T-helper 1 cell (primary cell): Measurements from ENCODE around the gene KIF16B.

Source experiments
- DNase-seq, 5 donors: peaks; one replicate each; pipeline ENCODE4 v3.0.0-alpha.2; 2012 to 2020

The KIF16B gene

DNA sequence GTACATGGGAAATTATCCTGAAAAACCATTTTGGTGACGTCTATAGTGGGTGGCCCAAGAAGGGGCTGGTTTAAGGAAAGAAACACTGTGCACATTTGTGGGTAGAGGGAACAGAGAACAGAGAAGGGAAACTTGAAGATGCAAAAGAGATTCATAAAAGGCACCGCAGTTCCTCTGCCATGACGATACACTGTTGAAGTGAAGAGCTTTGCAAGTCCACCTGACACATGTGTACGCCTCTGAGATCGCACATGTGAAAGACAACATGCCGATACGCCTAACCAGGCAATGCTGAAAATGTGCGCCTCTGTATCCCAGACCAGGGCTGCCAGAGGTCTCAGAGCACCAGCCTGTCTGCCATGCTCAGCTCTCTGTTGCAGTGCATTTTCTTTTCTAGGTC lies 180.9 kb downstream of the KIF16B start:
- DNase-seq, result no peak

GRCh38 chr20:16390991-16391390 lies 182.3 kb downstream of the KIF16B start:
- DNase-seq, result no peak

DNA sequence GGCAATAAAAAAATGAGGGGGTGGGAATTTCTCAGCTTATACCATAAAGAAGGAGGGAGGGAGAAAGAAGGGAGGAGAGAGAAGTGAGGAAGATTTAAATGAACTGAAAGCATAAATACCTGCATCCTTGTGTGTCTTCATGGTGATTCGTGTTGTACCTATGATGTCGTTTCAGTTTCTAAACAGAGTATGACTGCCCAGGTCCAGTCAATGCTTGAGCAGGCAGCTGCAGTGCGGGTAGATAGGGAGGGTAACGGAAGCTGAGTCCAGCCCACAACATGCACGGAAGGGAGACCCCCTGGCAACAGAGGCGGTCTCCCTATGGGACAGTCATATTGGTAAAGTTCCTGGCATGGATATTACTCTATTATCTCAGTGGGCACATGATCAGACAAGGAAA lies 184.5 kb downstream of the KIF16B start:
- no peak for DNase-seq

DNA sequence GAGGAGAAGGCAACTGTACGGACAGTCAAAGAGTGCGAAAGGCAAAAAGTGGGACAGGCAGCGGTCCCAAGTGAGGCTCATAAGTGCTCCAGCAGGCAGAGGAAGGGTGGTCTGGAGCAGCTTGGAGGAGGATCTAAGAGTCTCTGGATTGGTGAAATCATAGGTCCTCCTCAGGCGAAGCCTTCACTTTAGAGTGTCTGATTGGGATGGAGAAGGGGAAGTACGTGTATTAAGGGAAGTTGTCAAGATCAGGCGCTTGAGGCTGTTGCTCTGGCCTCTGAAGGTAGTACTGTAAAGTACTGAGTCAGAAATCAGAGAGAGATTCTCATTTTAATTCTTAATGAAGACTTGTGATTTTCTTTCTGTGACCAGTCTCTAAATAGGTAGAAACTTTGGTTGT lies 185.6 kb downstream of the KIF16B start:
- no peak for DNase-seq

- no peak for DNase-seq
Measured at GRCh38 chr20:16385891-16386290, 187.4 kb downstream of the KIF16B start.

DNA sequence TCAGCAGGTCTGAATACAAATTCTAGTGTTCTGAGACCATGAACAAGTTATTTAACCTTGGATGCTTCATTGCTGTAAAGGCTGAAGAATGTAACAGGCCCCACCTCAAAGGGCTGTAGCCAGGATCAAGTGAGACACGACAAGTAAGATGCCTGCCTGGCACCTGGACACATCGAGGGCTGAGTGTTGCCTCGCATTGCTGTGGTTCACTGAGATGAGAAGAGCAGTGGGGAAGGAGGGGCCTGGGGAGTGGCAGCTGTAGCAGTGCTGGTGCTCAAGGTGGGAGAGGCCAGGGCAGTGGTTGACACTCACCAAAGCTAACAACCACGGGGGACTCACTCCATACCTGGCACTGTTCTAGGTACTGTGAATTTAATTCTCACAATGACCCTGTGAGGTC lies 187.8 kb downstream of the KIF16B start:
- no peak for DNase-seq

DNA sequence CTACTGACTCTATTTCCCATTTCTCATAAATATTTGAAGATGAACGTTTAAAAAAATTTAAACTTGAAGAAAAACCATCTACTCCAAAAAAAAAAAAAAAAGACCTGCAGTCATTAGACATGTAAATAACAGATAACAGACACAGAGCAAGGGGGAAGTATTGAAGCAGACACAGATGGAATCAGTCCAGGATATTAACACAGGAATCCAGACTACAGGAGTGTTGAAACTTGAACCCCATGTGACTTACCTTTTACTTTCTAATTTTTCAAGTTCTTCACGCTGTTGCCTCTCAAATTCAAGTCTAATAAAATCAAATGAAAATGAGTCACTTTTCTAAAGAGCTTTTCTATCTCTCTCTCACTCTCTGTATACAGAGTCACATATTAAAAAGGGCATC lies 191.8 kb downstream of the KIF16B start:
- DNase-seq, result no peak

DNA sequence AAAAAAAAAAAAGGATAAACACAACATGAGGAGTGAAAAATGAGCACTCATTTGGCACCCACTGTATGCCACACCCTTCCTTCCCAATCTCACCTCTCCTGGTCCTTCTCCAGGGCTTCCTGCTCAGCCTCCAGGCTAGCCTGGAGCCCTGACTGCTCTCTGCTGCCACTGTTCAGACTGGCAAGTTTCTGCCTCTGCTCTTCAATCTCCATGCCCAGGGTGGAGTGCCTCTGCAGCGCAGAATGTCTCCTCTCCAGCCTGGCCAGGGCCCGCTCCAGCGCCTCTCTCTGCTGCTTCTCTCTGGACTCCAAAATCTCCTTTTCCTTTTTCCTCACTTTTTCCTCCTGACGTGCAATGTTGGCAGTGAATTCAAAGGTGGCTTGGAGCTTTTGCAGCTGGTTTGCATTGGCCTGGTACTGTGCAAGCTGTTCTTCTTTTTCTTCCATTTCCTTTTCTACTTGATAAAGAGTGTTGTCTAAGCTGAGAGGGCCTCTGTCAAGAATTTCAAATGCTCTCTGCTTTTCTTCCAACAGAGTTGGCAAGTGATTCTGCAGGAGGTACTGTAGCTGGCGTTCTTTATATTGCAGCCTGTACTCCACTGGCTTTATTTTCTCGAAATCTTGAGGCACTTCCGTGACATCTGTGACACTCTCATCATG lies 194.4 kb downstream of the KIF16B start:
- no peak for DNase-seq

GRCh38 chr20:16378122-16378521 lies 195.1 kb downstream of the KIF16B start:
- DNase-seq, result no peak

DNA sequence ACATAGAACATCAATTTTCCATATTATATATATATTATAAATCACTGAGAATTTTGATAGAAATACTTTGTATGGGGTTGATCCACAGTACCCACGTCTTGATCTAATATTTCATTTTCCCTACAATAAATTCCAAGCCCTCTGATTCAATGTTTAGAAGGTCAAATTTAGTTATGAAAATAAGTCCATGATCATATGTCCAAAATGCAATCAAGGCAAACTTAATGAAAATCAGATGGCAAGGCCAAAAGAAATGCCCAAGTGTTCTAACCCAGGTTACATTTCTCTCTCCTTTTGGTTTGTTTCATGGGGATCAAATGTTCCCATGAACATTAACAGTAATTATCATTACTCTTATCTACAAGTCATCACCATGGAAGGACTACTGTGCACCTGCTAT lies 203.8 kb downstream of the KIF16B start:
- no peak for DNase-seq

GRCh38 chr20:16368645-16369292 lies 204.5 kb downstream of the KIF16B start:
- DNase-seq, result no peak

DNA sequence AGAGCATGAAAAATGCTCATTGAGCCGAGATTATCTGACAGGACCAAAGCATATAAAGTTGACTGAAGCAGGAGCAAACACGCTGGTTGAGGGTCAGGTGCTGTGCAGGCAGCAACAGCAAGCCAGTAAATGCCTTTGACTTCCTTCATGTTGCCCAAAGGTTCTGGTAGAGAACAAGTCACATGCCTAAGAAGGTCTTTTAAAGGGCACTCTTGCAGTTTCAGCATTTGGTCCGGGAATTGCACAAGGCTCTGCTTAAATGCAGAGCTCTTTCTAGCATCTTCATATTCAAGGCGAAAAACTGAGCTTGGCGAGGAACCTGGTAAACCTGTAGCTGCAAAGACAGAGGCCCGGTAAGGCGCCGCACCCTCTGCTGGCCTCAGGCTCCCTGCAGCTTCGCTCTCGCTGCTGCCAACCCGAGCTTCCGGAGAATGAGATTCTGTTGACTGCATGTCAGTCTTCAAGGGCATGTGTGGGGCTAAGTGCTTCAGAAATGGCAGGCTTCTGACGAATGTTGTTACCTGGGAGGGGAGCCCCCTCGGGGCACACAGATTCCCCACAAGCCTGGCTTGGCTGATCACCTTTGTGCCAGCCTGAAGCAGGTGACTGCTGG lies 205.2 kb downstream of the KIF16B start:
- DNase-seq, result no peak

- DNase-seq, result no peak
Measured at GRCh38 chr20:16366529-16366928, 206.7 kb downstream of the KIF16B start.

DNA sequence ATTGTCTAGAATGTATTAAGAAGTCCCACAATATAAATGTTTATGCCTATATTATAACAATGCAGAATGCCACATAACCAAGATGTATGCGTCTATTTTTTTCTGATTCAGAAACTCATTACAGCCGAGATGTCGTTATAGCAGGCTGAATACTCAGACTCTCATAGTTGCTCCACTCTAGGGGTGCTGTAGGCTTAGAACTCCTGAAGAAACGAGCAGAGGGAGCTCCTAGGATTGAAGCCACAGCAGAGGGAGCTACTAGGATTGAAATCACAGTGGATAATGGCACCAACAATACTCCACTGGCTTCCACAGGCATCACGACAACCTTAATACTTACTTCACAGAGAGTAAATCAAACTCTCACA lies 208.9 kb downstream of the KIF16B start:
- no peak for DNase-seq

GRCh38 chr20:16363506-16364319 lies 209.5 kb downstream of the KIF16B start:
- DNase-seq, result no peak

- DNase-seq, result no peak
Measured at GRCh38 chr20:16362642-16363041, 210.6 kb downstream of the KIF16B start.

DNA sequence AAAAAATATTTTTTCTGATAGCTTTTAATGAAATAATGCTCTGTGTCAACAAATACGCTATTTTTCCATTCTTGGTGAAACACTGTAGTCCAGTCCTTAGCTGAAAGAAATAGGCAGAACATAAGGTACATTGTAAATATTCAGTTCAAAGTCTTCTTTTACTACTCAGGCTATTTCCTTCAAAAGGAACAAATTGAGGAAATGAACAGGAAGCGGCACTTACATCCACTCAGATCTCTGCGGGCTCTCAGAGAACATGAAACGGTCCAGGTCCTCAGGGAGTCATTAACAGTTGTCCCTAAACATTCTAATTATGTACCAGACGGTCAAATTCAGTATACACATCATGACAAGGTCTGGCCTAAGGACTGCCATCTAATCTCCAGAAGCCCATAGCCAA lies 212.6 kb downstream of the KIF16B start:
- no peak for DNase-seq

GRCh38 chr20:16353417-16353781 lies 219.8 kb downstream of the KIF16B start:
- DNase-seq, result no peak

DNA sequence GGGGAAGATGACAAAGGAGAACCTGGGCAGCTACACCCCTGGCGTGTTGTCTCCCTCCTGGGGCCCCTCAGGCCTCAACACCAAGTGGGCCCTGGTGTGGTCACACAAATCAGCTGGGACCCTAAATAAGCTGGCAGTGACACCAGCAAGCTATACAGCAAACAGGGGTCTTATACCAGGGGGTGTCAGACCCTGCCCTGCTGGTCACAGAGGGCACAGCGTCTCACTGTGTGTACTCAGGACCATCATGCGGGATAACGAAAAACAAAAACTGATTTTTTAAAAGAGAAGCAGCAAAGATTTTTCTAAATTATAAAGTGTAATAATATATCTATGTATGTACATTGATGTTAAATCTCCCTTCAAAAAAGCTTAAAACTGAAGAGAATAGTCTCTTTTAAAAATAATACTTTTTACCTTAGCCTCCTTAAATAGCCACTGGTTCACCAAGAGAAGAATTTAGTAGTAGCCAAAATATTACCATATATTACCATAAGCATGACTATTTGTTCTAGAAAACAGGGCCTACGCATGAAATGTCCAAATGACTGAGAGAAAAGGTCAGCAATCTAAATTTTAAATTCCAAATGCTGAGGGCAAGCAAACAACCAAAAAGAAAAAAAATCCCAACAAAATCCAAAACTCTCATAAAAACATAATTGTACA lies 220.4 kb downstream of the KIF16B start:
- DNase-seq, result no peak

DNA sequence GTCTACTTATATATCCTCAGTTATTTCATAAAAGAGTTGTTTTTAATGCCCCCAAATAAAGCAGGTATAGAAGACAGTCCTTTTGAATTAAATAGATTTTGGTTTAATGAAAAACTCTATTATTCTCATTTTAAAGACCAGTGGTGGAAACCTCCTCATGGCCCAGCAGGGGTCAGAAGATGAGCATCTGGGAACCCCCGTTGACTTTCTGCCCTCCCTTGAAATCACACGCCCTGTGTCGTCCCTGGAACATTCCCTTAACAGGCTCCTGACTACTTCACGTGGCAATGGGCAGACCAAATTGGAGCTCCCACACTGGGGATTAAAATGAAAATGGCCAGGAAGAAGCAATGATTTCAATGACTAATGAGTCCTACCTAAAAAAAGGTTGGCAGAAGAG lies 220.9 kb downstream of the KIF16B start:
- DNase-seq, result no peak

DNA sequence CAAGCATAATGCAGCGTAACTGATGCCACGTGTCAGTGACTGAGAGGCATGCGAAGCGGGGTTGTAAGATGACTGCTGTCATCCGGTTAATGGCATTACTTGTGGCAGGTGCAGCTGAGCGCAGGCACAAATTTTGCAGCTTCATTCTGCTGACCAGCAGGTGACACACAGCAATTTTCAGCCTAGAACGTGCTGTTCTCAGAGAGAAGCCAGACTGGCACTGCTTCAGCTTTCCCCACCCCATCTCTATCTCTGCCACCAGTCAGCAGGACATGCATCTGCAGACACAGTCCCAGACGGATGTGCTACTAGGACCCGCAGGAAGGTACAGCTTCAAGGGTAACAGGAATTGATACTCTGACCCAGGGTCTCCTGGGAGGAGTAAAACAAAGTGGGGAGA lies 221.8 kb downstream of the KIF16B start:
- no peak for DNase-seq

DNA sequence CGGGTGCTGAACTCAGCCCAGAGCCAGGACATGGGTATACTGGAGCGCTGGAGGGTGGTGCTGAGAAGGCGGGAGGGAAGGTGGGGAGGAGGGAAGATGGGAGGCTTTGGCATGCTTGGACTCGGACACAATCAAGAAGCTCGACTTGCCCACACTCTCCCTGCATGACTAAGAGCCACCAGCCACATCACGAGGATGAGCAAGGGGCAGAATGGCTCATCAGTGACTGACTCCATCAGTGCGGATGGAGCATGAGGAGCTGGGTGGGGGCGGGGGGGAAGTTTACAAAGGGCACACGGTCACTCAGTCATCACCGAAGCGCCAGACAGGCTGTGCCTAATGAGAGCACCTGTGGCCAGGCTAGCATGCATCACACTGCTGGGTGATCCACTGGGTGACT lies 222.8 kb downstream of the KIF16B start:
- no peak for DNase-seq
